Measurements from ENCODE around the gene MMS22L.

MMS22L gene

GRCh38 chr6:97136626-97137358, 146.2 kb downstream of the MMS22L start:
- no peak for DNase-seq

GRCh38 chr6:97133067-97133466, 149.9 kb downstream of the MMS22L start:
- DNase-seq = no peak

GRCh38 chr6:97129106-97129505, 153.9 kb downstream of the MMS22L start:
- no peak for DNase-seq

GRCh38 chr6:97128507-97128906, 154.5 kb downstream of the MMS22L start:
- no peak for DNase-seq

GRCh38 chr6:97123652-97124051, 159.4 kb downstream of the MMS22L start:
- DNase-seq = no peak

GRCh38 chr6:97123112-97123511, 159.9 kb downstream of the MMS22L start:
- no peak for DNase-seq

GRCh38 chr6:97120511-97120910, 162.5 kb downstream of the MMS22L start:
- DNase-seq = no peak

GRCh38 chr6:97114645-97115044, 168.4 kb downstream of the MMS22L start:
- DNase-seq = no peak

GRCh38 chr6:97113170-97113569, 169.8 kb downstream of the MMS22L start:
- DNase-seq = no peak

GRCh38 chr6:97111243-97111642, 171.8 kb downstream of the MMS22L start:
- DNase-seq = no peak

- no peak for DNase-seq
Measured at GRCh38 chr6:97110626-97111025, 172.4 kb downstream of the MMS22L start.

- no peak for DNase-seq
Measured at GRCh38 chr6:97110149-97110548, 172.9 kb downstream of the MMS22L start.

GRCh38 chr6:97109444-97109843, 173.6 kb downstream of the MMS22L start:
- no peak for DNase-seq

- DNase-seq = no peak
Measured at GRCh38 chr6:97102145-97102790, 180.7 kb downstream of the MMS22L start.

GRCh38 chr6:97100696-97101095, 182.3 kb downstream of the MMS22L start:
- DNase-seq = no peak

- no peak for DNase-seq
Measured at GRCh38 chr6:97097068-97098047, 185.7 kb downstream of the MMS22L start.

- no peak for DNase-seq
Measured at GRCh38 chr6:97095311-97095850, 187.6 kb downstream of the MMS22L start.

- no peak for DNase-seq
Measured at GRCh38 chr6:97094376-97094775, 188.6 kb downstream of the MMS22L start.

GRCh38 chr6:97092673-97093305, 190.2 kb downstream of the MMS22L start:
- no peak for DNase-seq

Measured in stimulated activated CD4-positive, alpha-beta T cell treated with anti-CD3 and anti-CD28 coated beads, Interleukin-12 subunit alpha, Interleukin-12 subunit beta, amount 100 ng/mL, for 4 hours (primary cell).